ENCODE data around the gene FUT9. TPM values are rescaled to one million over a fixed set of nuclear protein-coding genes. Genes with fewer than 3 reads are reported as not detected.

The FUT9 gene
- total RNA-seq, 1 experiment from 2014 or later = 3.5 TPM

GRCh38 chr6:96246563-96246962 is 230.8 kb downstream of the FUT9 start:
- no peaks in the 10 kb centered on the region for H3K4me1 Mint-ChIP-seq
- H3K4me3 Mint-ChIP-seq = no peak overlapping the region
- H3K36me3 Mint-ChIP-seq = no peaks in the 10 kb centered on the region
- peaks cover 5% of the 10 kb centered on the region for H3K9me3 Mint-ChIP-seq
- POLR2A ChIA-PET = no interaction called here
- CTCF ChIA-PET = no interaction called here
- no peak for ATAC-seq
- TF ChIP-seq ZNF219 (CRISPR knock-in tag; IDR thresholded peaks at IDR 0.05; ENCODE audit: borderline replicate concordance) (no peak), PRRX2 (CRISPR knock-in tag; IDR thresholded peaks at IDR 0.05) (no peak), ERG (CRISPR knock-in tag; IDR thresholded peaks at IDR 0.05) (no peak)
- no peaks in the 10 kb centered on the region for H3K27me3 Mint-ChIP-seq (ENCODE audit: low read depth)
- H3K27ac Mint-ChIP-seq = no peak overlapping the region
- DNase-seq (ENCODE audit: low spot score) = no peak

GRCh38 chr6:96249755-96250154 is 234.0 kb downstream of the FUT9 start:
- DNase-seq (ENCODE audit: low spot score) = no peak
- CTCF ChIA-PET = no interaction called here
- no peak for TF ChIP-seq NFATC4 (CRISPR knock-in tag; IDR thresholded peaks at IDR 0.05)
- TF ChIP-seq AR (CRISPR knock-in tag; IDR thresholded peaks at IDR 0.05) = no peak
- TF ChIP-seq MLX (CRISPR knock-in tag; IDR thresholded peaks at IDR 0.05) = no peak
- no peak for TF ChIP-seq GABPB1 (CRISPR knock-in tag; IDR thresholded peaks at IDR 0.05)
- no peak for TF ChIP-seq GTF2I (CRISPR knock-in tag; conservative IDR thresholded peaks at IDR 0.05)
- no peak for TF ChIP-seq IRF1 (CRISPR knock-in tag; IDR thresholded peaks at IDR 0.05)
- no peak for TF ChIP-seq RELA (CRISPR knock-in tag; IDR thresholded peaks at IDR 0.05; ENCODE audit: borderline replicate concordance)
- TF ChIP-seq ZNF396 (CRISPR knock-in tag; IDR thresholded peaks at IDR 0.05; ENCODE audit: borderline replicate concordance) = no peak
- TF ChIP-seq USF2 (CRISPR knock-in tag; IDR thresholded peaks at IDR 0.05) = no peak
- no peak for TF ChIP-seq CREM (CRISPR knock-in tag; IDR thresholded peaks at IDR 0.05)
- no peak for TF ChIP-seq AFF4 (CRISPR knock-in tag; IDR thresholded peaks at IDR 0.05; ENCODE audit: borderline replicate concordance)
- no peak for TF ChIP-seq KAT7 (CRISPR knock-in tag; IDR thresholded peaks at IDR 0.05; ENCODE audit: borderline replicate concordance)

More at GRCh38 chr6:96249755-96250154, 234.0 kb downstream of the FUT9 start:
- ATAC-seq = no peak
- POLR2A ChIA-PET = no interaction called here
- Mint-ChIP-seq H3K4me3 (no peak overlapping the region), H3K27me3 (ENCODE audit: low read depth) (no peaks in the 10 kb centered on the region), H3K27ac (no peak overlapping the region), H3K36me3 (no peaks in the 10 kb centered on the region), H3K4me1 (no peaks in the 10 kb centered on the region), H3K9me3 (peaks cover 8% of the 10 kb centered on the region)
